Endometrium (tissue), 2 donors: ENCODE results near the gene MCU.
"Not testable (repeated sequence)": the region's sequence is repeated elsewhere in the genome, so short reads cannot be mapped to it uniquely, and the experiment has no call there.

Experiments used
- FAIRE-seq: peaks from 2 replicates; lab custom pipeline; 2012; peaks lifted over from hg19 to GRCh38; lab: Jason Lieb, UNC
- donor health status: control.
- donor health status: control.

MCU gene

DNA sequence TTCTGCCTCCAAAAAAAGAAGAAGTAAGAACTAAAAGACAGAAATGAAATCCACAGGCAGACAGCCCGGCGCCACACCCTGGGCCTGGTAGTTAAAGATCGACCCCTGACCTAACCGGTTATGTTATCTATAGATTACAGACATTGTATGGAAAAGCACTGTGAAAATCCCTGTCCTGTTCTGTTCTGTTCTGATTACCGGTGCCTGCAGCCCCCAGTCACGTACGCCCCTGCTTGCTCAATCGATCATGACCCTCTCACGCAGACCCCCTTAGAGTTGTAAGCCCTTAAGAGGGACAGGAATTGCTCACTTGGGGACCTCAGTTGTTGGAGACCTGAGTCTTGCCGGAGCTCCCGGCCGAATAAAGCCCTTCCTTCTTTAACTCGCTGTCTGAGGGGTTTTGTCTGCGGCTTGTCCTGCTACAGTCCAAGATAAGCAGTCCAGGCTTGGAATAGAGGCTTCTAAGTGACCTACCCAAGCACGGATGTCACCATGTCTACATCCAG, 212.1 kb downstream of the MCU start:
- FAIRE-seq: not testable (repeated sequence)

GRCh38 chr10:72904806-72905205, 212.9 kb downstream of the MCU start:
- no peak for FAIRE-seq

GRCh38 chr10:72906446-72906845, 214.5 kb downstream of the MCU start:
- no peak for FAIRE-seq

DNA sequence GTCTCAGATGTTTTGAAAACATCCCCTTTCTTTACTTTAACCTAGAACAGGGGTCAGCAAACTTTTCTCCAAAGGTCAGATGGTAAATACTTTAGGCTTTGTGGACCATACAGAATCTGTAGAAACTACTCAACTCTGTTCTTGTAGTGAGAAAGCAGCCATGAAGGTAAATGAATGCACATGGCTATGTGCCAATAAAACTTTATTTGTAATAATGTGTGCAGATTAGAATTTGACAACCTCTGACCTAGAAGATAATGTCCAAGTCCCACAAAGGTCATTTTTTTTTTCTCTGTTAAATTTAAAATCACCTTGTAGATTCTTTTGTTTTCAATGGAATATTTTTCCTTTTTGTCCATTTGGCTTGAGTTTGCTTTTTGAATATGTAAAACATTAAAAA, 218.8 kb downstream of the MCU start:
- FAIRE-seq: no peak

DNA sequence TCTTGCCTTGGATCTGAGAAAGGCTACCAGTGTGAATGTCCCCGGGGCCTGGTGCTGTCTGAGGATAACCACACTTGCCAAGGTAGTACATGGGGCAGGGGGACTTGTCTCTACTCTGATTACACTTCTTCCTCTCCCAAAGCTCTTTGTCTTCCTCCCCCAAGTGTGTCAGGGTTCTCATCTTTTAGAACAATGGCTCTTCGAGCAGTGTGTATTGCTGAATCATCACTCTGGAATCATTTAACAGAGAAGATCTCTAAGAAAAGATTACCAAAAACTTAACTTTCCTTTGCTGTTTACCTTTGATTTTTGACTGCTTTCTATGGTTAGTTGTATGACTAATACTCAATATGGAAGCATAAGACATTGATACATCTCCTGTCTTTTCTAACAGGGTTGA, 219.8 kb downstream of the MCU start:
- FAIRE-seq: no peak

- FAIRE-seq: no peak
Measured at GRCh38 chr10:72912736-72913135, 220.8 kb downstream of the MCU start.

GRCh38 chr10:72913287-72913686, 221.3 kb downstream of the MCU start:
- no peak for FAIRE-seq

GRCh38 chr10:72917201-72917600, 225.3 kb downstream of the MCU start:
- not testable (repeated sequence) for FAIRE-seq

DNA sequence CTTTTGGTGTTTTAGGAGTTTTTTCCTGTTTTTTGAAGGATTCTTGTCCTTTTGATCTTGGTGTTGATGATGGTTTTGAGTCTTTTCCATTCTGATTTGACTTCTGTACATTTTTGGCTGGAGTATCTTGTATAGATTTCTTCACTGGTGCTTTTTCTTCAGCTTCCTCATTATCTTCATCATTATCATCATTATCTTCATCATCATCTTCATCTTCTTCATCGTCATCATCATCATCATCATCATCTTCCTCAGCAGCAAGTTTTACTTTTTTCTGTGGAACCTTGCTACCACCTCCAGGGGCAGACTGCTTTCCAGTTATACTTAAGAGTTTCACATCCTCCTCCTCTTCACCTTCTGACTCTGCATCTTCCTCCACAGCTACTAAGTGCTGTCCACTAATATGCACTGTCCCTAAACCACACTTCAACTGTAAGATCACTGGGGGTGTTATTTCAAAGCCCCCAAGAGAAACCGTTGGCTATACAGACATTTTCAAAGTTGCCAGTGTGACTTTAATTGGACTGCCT, 225.9 kb downstream of the MCU start:
- not testable (repeated sequence) for FAIRE-seq

- no peak for FAIRE-seq
Measured at GRCh38 chr10:72918352-72918751, 226.4 kb downstream of the MCU start.

DNA sequence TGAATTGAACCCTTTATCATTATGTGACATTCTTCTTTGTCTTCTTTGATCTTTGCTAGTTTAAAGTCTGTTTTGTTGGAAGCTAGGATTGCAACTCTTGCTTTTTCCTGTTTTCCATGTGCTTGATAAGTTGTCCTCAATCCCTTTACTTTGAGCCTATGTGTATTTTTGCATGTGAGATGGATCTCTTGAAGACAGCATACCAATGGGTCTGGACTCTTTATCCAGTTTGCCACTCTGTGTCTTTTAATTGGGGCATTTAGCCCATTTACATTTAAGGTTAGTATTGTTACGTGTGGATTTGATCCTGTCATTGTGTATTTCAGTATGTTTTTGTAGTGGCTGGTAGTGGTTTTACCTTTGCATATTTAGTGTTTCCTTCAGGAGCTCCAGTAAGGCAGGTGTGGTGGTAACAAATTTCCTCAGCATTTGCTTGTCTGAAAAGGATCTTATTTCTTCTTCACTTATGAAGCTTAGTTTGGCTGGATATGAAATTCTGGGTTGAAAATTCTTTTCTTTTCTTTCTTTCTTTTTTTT, 229.3 kb downstream of the MCU start:
- FAIRE-seq: not testable (repeated sequence)

GRCh38 chr10:72924351-72924750, 232.4 kb downstream of the MCU start:
- no peak for FAIRE-seq

DNA sequence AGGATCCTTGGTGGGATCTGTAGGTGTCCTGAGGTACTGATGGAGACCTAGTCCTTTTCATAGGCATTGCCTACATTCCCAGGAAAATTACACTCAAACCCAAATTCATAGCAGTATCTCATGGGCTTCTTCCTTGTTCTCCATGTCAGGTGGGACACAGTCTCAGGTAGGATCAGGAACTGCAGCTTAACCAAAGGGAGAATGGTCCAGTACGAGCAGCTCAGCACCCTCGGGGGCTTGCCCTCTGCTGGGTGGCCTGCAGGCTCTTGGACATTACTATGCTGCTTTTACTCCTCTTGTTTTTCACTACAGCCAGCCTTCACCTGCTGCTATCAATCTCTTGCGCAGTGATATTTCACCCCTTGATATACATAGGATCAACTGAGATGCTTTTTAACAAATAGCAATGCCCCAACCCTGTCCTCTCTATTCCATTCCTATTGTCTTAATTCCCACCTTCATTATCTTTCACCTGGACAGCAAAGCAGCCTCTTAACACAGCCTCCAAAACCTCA, 234.1 kb downstream of the MCU start:
- no peak for FAIRE-seq

- FAIRE-seq: no peak
Measured at GRCh38 chr10:72927485-72927884, 235.5 kb downstream of the MCU start.

DNA sequence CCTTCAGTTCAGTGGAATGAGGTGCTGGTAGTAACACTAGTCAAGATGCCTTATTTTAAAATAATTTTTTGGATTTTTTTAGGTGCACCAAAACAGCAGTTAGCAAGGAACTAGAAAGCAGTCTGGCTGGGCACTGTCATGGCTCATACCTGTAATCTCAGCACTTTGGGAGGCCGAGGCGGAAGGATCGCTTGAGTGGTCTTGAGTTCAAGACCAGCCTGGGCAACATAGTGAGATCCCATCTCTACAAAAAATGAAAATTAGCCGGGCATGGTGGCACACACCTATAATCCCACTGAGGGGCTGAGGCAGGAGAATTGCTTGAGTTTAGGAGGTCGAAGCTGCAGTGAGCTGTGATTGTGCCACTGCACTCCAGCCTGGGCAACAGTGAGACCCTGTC, 236.9 kb downstream of the MCU start:
- no peak for FAIRE-seq

GRCh38 chr10:72930276-72930675, 238.3 kb downstream of the MCU start:
- FAIRE-seq: no peak

GRCh38 chr10:72932259-72933015, 240.5 kb downstream of the MCU start:
- FAIRE-seq: no peak

DNA sequence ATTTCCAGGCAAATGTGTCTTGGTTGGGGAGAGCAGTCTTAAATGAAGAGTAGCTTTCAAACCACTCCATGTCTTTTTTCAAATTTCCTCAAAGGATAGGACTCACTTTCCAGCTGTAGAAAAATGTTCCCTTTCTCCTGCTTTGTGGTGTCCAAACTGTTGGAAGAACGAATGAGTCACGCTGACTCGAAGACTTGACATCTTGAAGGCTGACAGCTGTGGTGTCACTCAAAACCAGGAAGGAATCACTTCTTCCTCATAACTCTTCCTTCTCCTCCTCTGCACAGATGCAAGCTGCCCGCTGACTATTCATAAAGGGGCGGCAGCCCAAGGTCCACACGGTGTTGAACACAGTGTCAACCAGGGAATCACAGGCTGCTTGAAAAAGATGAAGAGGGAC, 243.4 kb downstream of the MCU start:
- FAIRE-seq: no peak
